IMR-90 (cell line): ENCODE measurements around the gene GAL3ST3. TPM values are rescaled to one million over a fixed set of nuclear protein-coding genes. Genes with fewer than 3 reads are reported as not detected.

Experiments
- ATAC-seq: fragments of 200-7000 bp; cut with Tn5 transposase; 2 replicates; pipeline ENCODE4 v1.9.1; 2020; ENCODE audit warnings: low read depth, mild to moderate bottlenecking, moderate library complexity
- BruUV-seq: library from RNA; stranded (reverse); fragments of 400-500 nt; replicated peaks from 2 replicates; lab custom pipeline; 2021; lab: Mats Ljungman, UMichigan
- CTCF ChIA-PET: fragments of 300-600 bp; formaldehyde crosslinking; extraction: SDS; loops from one replicate; lab custom pipeline; 2021; ENCODE audit warnings: antibody characterized with exemption; lab: Yijun Ruan, JAX
- POLR2A ChIA-PET: fragments of 300-600 bp; sonication (Branson Sonifier 250); formaldehyde crosslinking; loops from one replicate; lab custom pipeline; 2022; ENCODE audit warnings: antibody characterized with exemption; ENCODE audit not compliant: unreplicated experiment; lab: Charles Lee
- DNase-seq: peaks from one replicate; pipeline ENCODE4 v3.0.0; 2013
- H2AFZ ChIP-seq: replicated peaks from 2 replicates; pipeline ENCODE3; 2013; ENCODE audit warnings: low read length, mild to moderate bottlenecking; ENCODE audit not compliant: poor library complexity
- H2AK5ac ChIP-seq: 2 replicates; pipeline ENCODE4 v1.6.1; 2013; ENCODE audit warnings: low read depth, low read length, inconsistent platforms
- H2AK9ac ChIP-seq: replicated peaks from 2 replicates; pipeline ENCODE3; 2013; ENCODE audit warnings: mild to moderate bottlenecking, low read depth, low read length, moderate library complexity; ENCODE audit not compliant: poor library complexity
- H2BK120ac ChIP-seq: 2 replicates; pipeline ENCODE4 v1.6.1; 2013; ENCODE audit warnings: low read depth, low read length, inconsistent platforms
- H2BK15ac ChIP-seq: 3 replicates; pipeline ENCODE4 v1.6.1; 2013; ENCODE audit warnings: low read depth, low read length, inconsistent platforms
- H2BK20ac ChIP-seq: 2 replicates; pipeline ENCODE4 v1.6.1; 2013; ENCODE audit warnings: low read depth, mild to moderate bottlenecking, inconsistent platforms, low read length, moderate library complexity
- H2BK5ac ChIP-seq: 2 replicates; pipeline ENCODE4 v1.6.1; 2013; ENCODE audit warnings: mild to moderate bottlenecking, low read depth, low read length, inconsistent platforms; ENCODE audit not compliant: poor library complexity, severe bottlenecking
- H3K14ac ChIP-seq: replicated peaks from 2 replicates; pipeline ENCODE4 v1.6.1; 2013; ENCODE audit warnings: low read depth, low read length, inconsistent platforms
- H3K18ac ChIP-seq: 2 replicates; pipeline ENCODE4 v1.6.1; 2013; ENCODE audit warnings: low read depth, low read length, control low read depth
- H3K23ac ChIP-seq: 2 replicates; pipeline ENCODE4 v1.6.1; 2013; ENCODE audit warnings: low read depth, low read length, inconsistent platforms
- H3K27ac ChIP-seq: 2 replicates; pipeline ENCODE4 v1.5.1; 2013; ENCODE audit warnings: mild to moderate bottlenecking, control low read depth, low read length; ENCODE audit not compliant: insufficient read depth
- H3K27me3 ChIP-seq: 2 replicates; pipeline ENCODE4 v1.6.1; 2013; ENCODE audit warnings: low read length; ENCODE audit not compliant: control insufficient read depth, insufficient read depth
- H3K36me3 ChIP-seq: 2 replicates; pipeline ENCODE4 v1.6.1; 2013; ENCODE audit warnings: low read length, mixed read lengths; ENCODE audit not compliant: control insufficient read depth, insufficient read depth
- H3K4ac ChIP-seq: 2 replicates; pipeline ENCODE4 v1.6.1; 2013; ENCODE audit warnings: low read depth, low read length, inconsistent platforms
- H3K4me1 ChIP-seq: 2 replicates; pipeline ENCODE4 v1.6.1; 2013; ENCODE audit warnings: low read length, mixed read lengths; ENCODE audit not compliant: control insufficient read depth, insufficient read depth
- H3K4me2 ChIP-seq: 2 replicates; pipeline ENCODE4 v1.6.1; 2013; ENCODE audit warnings: low read depth, mild to moderate bottlenecking, control low read depth, low read length, moderate library complexity
- H3K4me3 ChIP-seq: 2 replicates; pipeline ENCODE4 v1.5.1; 2013; ENCODE audit warnings: low read depth, mild to moderate bottlenecking, control low read depth, low read length, moderate library complexity; ENCODE audit not compliant: insufficient read depth
- H3K56ac ChIP-seq: 2 replicates; pipeline ENCODE4 v1.6.1; 2013; ENCODE audit warnings: low read length, inconsistent platforms; ENCODE audit not compliant: insufficient read depth; ENCODE audit errors: extremely low read depth
- H3K79me1 ChIP-seq, 2 experiments: 2 replicates each; pipeline ENCODE4 v1.6.1; 2013; ENCODE audit warnings: low read length in 2 of 2, inconsistent platforms in 1 of 2, low read depth in 1 of 2
- H3K9ac ChIP-seq: 2 replicates; pipeline ENCODE4 v1.6.1; 2013; ENCODE audit warnings: low read depth, low read length, control low read depth
- H3K9me1 ChIP-seq: 2 replicates; pipeline ENCODE4 v1.6.1; 2013; ENCODE audit warnings: low read length, inconsistent platforms; ENCODE audit not compliant: insufficient read depth
- H3K9me3 ChIP-seq: 2 replicates; pipeline ENCODE4 v1.6.1; 2013; ENCODE audit warnings: low read length; ENCODE audit not compliant: control insufficient read depth, insufficient read depth
- H4K20me1 ChIP-seq: 2 replicates; pipeline ENCODE4 v1.6.1; 2013; ENCODE audit warnings: low read length, inconsistent platforms; ENCODE audit not compliant: insufficient read depth
- H4K5ac ChIP-seq: 2 replicates; pipeline ENCODE4 v1.6.1; 2013; ENCODE audit warnings: mild to moderate bottlenecking, low read depth, low read length, control low read depth
- H4K8ac ChIP-seq, 2 experiments: 2 replicates each; pipeline ENCODE4 v1.6.1; 2013; ENCODE audit warnings: low read depth in 2 of 2, low read length in 2 of 2, control low read depth in 1 of 2, inconsistent platforms in 1 of 2
- H4K91ac ChIP-seq: 2 replicates; pipeline ENCODE4 v1.6.1; 2013; ENCODE audit warnings: low read depth, low read length, inconsistent platforms; ENCODE audit not compliant: insufficient read depth
- CEBPB ChIP-seq: IDR thresholded peaks from 2 replicates; pipeline ENCODE4 v1.6.1; 2012; ENCODE audit warnings: low read depth, low read length, improper control_type of control experiment
- CHD1 ChIP-seq: IDR thresholded peaks from 2 replicates; pipeline ENCODE4 v1.6.1; 2012; ENCODE audit warnings: low read depth, low read length, improper control_type of control experiment
- FOS ChIP-seq: fragments of 150-350 bp; IDR thresholded peaks from 2 replicates; pipeline ENCODE4 v1.6.1; 2016; ENCODE audit warnings: low read depth, low read length
- MAZ ChIP-seq: IDR thresholded peaks from 2 replicates; pipeline ENCODE4 v1.6.1; 2012; ENCODE audit warnings: low read depth, mild to moderate bottlenecking, low read length, improper control_type of control experiment, moderate library complexity, borderline replicate concordance
- MXI1 ChIP-seq: IDR thresholded peaks from 2 replicates; pipeline ENCODE4 v1.6.1; 2012; ENCODE audit warnings: low read depth, mild to moderate bottlenecking, low read length, moderate library complexity, borderline replicate concordance
- NFE2L2 ChIP-seq: fragments of 150-350 bp; IDR thresholded peaks from 2 replicates; pipeline ENCODE4 v1.6.1; 2016; ENCODE audit warnings: low read depth, mild to moderate bottlenecking, low read length
- POLR2A ChIP-seq: IDR thresholded peaks from 2 replicates; pipeline ENCODE4 v1.6.1; 2012; ENCODE audit warnings: mild to moderate bottlenecking, low read depth, low read length
- RAD21 ChIP-seq: IDR thresholded peaks from 2 replicates; pipeline ENCODE4 v1.6.1; 2012; ENCODE audit warnings: low read length, improper control_type of control experiment
- RCOR1 ChIP-seq: IDR thresholded peaks from 2 replicates; pipeline ENCODE4 v1.6.1; 2012; ENCODE audit warnings: mild to moderate bottlenecking, low read length, improper control_type of control experiment; ENCODE audit not compliant: insufficient replicate concordance
- SMC3 ChIP-seq: fragments of 150-350 bp; IDR thresholded peaks from 2 replicates; pipeline ENCODE4 v1.6.1; 2016; ENCODE audit warnings: low read depth, mild to moderate bottlenecking, antibody characterized with exemption, low read length, moderate library complexity
- WGBS, 2 experiments: methylation state at CpG; one replicate each; pipeline versions ENCODE4 v1.1.5 to v1.1.7; 2013; ENCODE audit warnings: missing lambda C conversion rate in 2 of 2; ENCODE audit not compliant: insufficient read length in 1 of 2; ENCODE audit errors: extremely low coverage in 2 of 2; 5-methylcytosine and 5-hydroxymethylcytosine counted together
- dilution Hi-C: fragments of 300-500 bp; cut with HindIII; formaldehyde crosslinking; loops from one replicate; pipeline ENCODE4 v1.14.3; 2018; ENCODE audit warnings: low sequenced_read_pairs; ENCODE audit not compliant: unreplicated experiment
- in situ Hi-C: fragments of 300-500 bp; cut with MboI; formaldehyde crosslinking; loops from 3 replicates; pipeline ENCODE4 v1.14.3; 2019; ENCODE audit warnings: low sequenced_read_pairs, inconsistent platforms, mixed read lengths
- intact Hi-C: fragments of 100-400 bp; cut with micrococcal nuclease; formaldehyde crosslinking; loops from 2 replicates; pipeline ENCODE4 v1.10.0; 2022
- polyA plus RNA-seq, 3 experiments: library from polyadenylated mRNA; depleted of rRNA; stranded (reverse); fragments of >200 nt; gene quantifications; 2 replicates each; pipeline ENCODE4 v1.2.3, GENCODE V29; 2012; ENCODE audit warnings: low replicate concordance in 1 of 3
- total RNA-seq: library from RNA; depleted of rRNA; stranded (reverse); fragments of >200 nt; gene quantifications from 2 replicates; pipeline ENCODE4 v1.2.3, GENCODE V29; 2012

Gene GAL3ST3
- total and polyA plus RNA-seq, 2 of the 4 experiments (the other 2 are of a cell fraction) = 0.19 TPM; not detected in 1

DNA sequence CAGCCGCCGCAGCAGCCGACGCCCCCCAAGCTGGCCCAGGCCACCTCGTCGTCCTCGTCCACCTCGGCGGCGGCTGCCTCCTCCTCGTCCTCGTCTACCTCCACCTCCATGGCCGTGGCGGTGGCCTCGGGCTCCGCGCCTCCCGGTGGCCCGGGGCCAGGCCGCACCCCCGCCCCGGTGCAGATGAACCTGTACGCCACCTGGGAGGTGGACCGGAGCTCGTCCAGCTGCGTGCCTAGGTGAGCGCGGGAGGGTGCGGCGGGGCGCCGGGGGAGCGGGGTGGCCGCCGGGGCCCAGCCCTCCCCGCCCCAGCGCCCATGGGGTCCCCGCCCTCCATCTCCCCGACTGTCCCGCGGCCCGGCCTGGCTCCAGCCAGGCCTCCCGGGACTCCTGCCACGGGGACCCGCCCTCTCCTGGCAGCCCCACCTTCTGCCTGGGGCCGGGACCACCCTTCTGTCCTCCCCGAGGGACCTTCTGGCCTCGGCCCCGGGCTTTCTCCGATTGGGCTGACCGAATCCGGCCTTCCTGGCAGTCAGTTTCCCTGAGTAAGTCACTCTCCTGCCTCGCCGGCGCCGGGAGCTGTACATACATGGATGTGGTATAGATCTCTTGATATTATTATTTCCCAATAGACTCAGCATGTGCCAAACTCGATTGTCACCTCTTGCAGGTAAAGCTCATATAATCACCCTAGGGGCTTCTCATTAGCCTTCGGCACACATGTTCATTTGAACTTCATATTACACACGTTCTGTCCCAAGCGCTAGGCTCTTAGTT lies 21.8 kb upstream of the GAL3ST3 start (continued):
- no peak for TF ChIP-seq MAZ

DNA sequence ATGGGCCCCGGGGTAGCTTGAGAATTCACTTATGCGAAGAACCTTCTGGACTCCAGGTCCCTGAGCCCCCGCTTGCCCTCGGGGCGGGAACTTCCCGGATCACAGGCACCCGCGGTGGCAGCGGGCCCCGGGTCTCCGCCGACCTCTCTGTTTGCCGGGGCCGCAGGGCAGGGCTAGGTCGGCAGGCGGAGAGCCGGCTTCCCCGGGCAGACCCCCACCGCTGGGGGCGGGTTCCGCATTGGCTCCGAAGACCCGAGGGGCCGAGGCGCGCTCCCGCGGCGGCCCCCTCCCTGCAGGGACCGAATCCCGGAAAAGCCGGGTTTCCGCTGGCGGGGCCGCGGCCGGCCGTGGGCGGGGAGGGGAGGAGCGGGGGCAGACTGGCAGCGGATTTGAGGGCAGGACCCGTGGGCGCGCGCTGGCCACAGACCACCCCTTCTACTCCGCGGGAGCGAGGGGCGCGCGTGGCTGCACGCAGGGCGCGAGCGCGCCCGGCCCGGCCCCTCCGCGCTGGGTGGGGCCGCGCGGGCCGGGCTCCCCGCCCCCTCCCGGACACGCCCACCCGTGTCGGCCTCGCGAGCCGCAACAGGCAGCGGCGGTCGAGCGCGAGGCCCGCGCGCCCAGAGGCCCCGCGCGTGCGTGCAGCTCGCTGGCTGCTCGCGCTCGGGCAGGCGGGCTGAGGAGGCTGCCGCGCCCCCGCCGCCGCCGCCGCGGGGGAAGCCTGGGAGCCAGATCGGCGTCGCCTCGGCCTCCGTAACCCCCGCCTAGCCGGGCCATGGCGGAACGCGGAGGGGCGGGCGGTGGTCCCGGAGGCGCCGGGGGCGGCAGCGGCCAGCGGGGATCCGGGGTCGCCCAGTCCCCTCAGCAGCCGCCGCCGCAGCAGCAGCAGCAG lies 21.0 kb upstream of the GAL3ST3 start, which contains the start of gene PACS1:
Gene PACS1 (plus strand): TSS at position 558 of the 889 bp plus-strand sequence. CDS start 215 bp downstream, at position 773.
- Histone ChIP-seq H2AK5ac (peak within 1 kb of the TSS; percentile 85), H4K91ac (peak within 1 kb of the TSS; percentile 67), H2AFZ (peak within 1 kb of the TSS; percentile 89), H3K4me3 (peak within 1 kb of the TSS; percentile 99), H2BK15ac (peak within 1 kb of the TSS; percentile 1; the same call in 1 of the 3 replicates), H3K4me1 (peaks cover 12% of the 10 kb centered on the region), H3K4ac (peak within 1 kb of the TSS; percentile 84), H2BK120ac (peak within 1 kb of the TSS; percentile 44), H3K27ac (peak within 1 kb of the TSS; percentile 83), H2BK20ac (no peak within 1 kb of the TSS), H2AK9ac (peak within 1 kb of the TSS; percentile 95), H3K9ac (peak within 1 kb of the TSS; percentile 92), H3K27me3 (no peaks in the 10 kb centered on the region), H3K79me1 (peaks cover 20 to 59% of the 10 kb centered on the region in 2 experiments), H3K23ac (peak within 1 kb of the TSS; percentile 91), H3K4me2 (peak within 1 kb of the TSS; percentile 82), H3K14ac (peak within 1 kb of the TSS; percentile 64), H4K5ac (peak within 1 kb of the TSS; percentile 54), H2BK5ac (peak within 1 kb of the TSS; percentile 85), H3K18ac (peak within 1 kb of the TSS; percentile 23; the same call in 1 of the 2 replicates), H3K9me3 (no peaks in the 10 kb centered on the region), H3K9me1 (peaks cover 13% of the 10 kb centered on the region), H3K56ac (peak within 1 kb of the TSS; percentile 74; the same call in 1 of the 2 replicates), H4K20me1 (peaks cover 27% of the 10 kb centered on the region), H3K36me3 (peaks cover 40% of the 10 kb centered on the region), H4K8ac (peak within 1 kb of the TSS; percentile 71 to 88; a peak in 3 of 4 replicates)
- WGBS, 2 experiments = 2% methylated on average over 32 of the region's 120 CpGs; no CpG with 5 or more reads in 1 of the 2 experiments
- DNase-seq = peak; percentile 73
- ChIA-PET POLR2A (interaction anchor here (0.5 kb wide), 1 partner anchor 90 kb away, joined by 3 read pairs; no protein-coding TSS in a partner anchor), CTCF (interaction anchor here (1.0 to 2.5 kb wide), 3 partner anchors 18 to 74 kb away, joined by 3 to 11 read pairs (median 3); partner anchors contain the start of gene SF3B2)
- in situ Hi-C loops = no loop called here
- ATAC-seq = peak; percentile 83
- no TSS peak for BruUV-seq
- dilution Hi-C loops = no loop called here
- TF ChIP-seq MAZ = peak; percentile 83; the same call in 1 of the 2 replicates
- no peak for TF ChIP-seq CHD1
- no peak for TF ChIP-seq NFE2L2
- TF ChIP-seq SMC3 = 0 out of 2 replicates have a peak, but pooled peaks have one; percentile 9
- TF ChIP-seq MXI1 = peak; percentile 85
- no peak for TF ChIP-seq CEBPB
- no peak for TF ChIP-seq RAD21
- TF ChIP-seq POLR2A = 0 out of 2 replicates have a peak, but pooled peaks have one; percentile 36
- no peak for TF ChIP-seq FOS
- no peak for TF ChIP-seq RCOR1
- intact Hi-C loops = loop anchor here (1.0 to 5.0 kb wide), 3 partner anchors 42 to 189 kb away; no protein-coding TSS in a partner anchor
